ENCODE data around the gene TIMM10B.

The TIMM10B gene

DNA sequence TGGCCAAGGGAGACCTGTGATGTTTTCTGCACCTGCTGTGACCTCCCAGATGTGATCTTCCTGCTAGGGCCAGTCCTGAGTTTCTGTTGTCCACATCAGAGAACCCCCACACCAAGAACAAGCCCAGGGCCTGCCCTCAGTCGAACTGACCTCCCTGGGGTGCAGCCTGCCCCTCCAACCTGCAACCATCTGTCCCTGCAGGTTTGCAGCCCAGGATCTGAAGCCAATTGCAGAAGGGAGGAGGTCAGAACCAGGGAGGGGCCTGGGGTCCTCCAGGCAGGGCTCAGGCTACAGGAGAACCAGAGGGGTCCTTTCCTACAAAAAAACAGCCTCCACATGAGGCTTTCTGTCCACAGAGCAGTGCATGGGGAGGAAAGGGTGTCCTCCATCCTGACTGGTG lies 8.4 kb upstream of the TIMM10B start:
- DNase-seq (ENCODE audit: low read depth): no peak

DNA sequence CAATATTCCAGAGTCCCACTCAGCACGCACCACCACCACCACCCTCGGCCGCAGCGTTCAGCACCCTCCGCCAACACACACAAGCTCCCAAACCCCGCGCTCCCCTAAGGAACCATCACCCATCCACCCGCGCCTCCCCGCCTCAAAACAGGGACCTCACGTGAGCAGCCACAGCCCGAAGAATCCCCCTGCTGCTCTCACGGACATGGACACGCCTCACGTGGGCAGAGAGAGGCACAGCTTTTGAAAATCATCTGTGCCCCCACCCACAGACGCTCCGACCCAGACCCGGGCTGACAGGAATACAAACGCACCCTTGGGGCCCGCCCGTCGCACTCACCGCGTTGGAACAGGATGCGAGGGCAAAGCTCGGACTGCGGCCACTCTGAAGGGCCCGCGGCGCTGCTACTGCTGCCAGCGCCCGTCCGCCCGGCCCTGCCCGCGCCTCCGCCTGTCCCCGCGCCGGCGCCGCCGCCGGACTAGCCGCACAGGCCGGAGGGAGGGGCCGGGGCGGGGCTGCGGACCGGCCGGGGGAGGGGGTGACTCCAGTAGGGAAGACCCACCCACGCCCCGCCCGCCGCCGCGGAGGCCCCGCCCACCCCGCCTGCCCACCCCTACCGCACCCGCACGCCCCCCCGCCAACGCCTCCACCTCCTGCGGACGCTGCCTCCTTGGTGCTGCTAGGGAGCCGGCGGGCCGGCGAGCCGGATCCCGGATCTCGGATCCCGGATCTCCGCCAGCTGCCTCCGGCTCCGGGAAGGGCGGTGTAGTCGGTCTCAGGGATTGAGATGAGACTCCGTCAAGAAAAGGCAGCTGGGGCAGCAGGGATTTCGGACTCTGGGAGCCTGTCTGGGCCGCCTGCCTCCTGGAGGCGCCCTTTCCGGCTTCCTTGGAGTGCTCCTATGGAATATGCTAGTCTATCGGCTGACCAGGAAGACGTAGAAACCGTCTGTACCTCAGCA lies 7.6 kb upstream of the TIMM10B start, which contains the start of gene TRIM3:
Gene TRIM3, minus strand, starts transcription at position 491 of the 962 bp plus-strand sequence. CDS start 8,246 bp downstream, outside the sequence.
- DNase-seq (ENCODE audit: low read depth): peak; percentile 69

DNA sequence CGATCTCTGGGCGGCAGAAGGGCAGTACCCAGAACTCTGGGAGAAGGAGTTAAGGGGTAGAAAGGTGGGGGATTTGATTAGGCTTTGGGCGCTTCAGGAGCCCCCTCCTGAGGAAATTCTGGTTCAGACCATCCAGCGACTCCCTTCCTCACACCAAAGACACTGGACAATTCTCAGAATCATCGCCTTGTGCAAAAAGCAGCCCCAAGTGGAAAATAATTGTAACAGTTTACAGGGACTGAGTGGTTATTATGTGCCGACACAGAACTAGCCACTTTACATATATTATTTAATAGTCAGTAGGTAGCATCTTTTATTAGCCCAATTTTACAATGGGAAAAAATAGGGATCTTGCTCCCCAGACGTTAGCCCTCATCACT lies 6.9 kb upstream of the TIMM10B start:
- DNase-seq (ENCODE audit: low read depth): no peak

DNA sequence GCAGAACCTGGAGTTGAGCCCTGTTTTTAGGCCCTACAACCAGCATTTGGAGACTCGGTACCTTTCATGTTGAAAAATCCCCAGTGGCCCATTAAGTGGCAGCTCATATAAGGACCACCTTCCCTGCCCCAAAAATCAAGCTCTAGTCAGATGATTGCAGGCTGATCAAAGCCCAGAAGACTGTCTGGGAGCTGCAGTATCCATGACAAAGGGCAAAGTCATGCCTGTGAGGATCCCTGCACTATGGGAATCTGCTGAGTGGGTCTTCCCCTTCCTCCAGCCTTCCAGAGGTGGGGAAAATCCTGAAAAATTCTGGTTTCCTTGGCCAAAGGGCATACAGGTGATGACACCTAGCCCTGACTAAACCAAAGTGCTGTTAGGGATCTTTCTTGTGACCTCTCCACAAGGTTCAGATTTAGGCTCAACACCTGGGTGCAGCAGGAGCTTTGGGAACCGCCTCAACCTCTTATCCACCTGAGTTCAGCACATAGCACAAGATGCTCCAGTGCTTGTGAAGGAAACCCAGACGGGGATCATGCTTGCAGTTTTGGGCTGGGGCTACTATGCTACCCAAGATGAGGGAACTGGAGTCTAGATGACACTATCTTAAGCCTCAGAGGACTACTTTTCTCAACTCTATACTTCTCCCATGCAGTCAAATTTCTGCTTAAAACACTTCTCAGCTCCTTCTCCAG lies 6.3 kb upstream of the TIMM10B start:
- no peak for DNase-seq (ENCODE audit: low read depth)

DNA sequence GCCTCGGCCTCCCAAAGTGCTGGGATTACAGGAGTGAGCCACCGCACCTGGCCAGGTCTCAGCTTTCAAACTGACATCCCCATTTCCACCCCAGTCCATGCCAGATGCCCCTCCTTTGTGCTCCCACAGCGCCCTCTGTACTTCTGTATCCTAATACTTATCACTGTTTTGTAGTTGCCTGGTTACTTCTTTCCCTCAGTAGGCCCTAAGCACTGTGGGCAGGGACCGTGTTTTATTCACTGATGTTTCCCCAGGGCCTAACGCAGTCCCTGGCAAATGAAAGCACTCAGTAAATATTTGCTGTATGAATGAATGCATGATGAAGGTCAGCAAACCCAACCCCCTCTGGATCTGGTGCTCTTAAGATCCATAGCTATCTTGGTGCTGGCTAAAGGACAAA lies 5.4 kb upstream of the TIMM10B start:
- DNase-seq (ENCODE audit: low read depth): no peak

DNA sequence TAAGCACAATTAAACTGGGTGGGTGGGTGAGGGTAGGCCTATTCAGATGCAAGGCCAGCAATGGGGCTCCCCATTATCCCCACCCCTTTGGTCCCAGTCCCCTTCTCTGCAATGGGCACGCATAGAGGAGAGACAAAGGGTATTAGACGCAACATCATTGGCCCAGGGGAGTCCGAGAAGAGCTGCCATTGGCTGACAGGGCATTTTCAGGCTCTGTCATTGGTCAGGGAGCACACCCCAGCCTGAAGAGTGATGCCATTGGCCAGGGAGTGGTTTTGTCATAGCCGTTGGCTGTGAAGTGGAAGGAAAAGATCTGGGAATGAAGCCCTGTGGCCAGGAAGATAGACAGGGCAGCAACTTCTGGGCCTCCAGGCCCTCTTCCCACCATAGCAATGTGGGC lies 4.7 kb upstream of the TIMM10B start:
- no peak for DNase-seq (ENCODE audit: low read depth)

DNA sequence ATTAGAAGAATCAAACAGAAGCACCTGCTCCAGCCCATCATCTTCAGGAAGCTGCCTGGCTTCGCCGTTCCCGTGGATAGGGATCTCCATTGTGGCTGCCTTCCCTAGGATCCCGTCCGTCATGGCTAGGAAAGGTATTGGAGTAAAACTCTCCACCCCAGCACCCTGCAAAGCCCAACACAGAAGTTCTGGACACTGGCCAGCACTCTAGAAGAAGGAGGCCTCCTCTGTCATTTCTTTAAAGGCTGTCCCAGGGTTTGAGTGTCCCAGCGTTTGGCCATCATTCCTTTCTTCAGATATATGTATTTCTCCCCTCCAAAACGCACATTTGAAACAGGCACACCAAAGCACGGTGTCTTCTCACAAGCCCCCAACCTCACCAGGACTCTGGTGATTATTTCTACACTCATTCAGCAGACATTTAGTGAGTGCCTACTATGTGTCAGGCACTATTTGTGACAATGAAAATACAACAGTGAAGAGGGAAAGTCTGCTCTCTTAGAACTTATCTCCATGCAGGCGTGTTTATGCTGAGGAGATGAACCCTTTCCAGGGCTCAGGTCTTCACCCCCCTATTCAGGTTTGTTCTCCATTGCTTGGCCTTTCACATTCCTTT lies 894 bp upstream of the TIMM10B start:
- DNase-seq (ENCODE audit: low read depth): no peak

DNA sequence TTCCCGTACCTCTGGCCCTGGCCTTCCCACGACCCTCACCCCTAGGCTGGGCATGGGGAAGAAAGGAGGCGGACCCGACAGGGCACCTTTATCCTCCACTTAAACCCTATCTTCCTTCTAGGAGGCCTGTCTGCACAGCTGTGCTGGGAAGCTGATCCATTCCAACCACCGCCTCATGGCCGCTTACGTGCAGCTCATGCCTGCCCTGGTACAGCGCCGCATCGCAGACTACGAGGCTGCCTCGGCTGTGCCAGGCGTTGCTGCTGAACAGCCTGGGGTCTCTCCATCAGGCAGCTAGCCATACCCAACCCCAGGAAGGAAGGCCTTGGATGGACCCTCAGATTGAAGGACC lies 599 bp downstream of the TIMM10B start:
- DNase-seq (ENCODE audit: low read depth): no peak

DNA sequence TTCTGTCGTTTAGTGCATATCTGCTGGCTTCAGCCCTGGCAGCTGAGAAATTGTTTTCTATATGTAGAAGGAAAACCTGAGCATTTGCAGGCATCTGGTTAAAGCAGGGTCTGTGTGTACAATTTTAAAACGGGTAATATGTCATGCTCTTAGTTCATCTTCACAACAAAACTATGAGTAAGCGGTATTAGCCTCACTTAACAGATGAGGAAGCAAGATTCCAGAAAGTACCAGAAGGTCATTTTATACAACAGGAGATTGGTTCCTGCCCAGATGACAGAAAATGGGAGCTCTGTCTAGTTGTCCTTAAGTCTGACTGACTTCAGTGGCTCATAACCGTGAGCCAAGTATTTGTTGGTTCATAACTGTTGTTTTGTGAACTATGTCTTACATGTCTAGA lies 1.1 kb downstream of the TIMM10B start:
- DNase-seq (ENCODE audit: low read depth): no peak

DNA sequence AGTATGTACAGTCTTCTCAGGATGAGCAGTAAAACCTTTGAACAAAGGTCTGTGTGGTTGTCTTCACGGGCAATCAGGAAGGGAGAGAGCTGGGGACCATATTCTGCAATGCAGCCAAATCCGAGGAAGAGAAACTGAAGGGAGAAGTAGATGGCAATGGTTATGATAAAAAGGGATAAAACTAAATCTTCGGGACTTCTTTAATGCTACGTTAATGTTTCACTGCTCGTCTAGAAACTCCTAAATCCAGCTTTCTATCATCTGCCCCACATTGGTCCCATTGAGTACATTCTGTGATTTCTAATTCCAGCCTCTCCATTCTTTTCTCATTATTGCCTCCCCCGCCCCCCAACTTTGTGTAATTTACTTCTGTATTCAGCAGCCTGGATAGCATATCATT lies 1.7 kb downstream of the TIMM10B start:
- DNase-seq (ENCODE audit: low read depth): no peak

DNA sequence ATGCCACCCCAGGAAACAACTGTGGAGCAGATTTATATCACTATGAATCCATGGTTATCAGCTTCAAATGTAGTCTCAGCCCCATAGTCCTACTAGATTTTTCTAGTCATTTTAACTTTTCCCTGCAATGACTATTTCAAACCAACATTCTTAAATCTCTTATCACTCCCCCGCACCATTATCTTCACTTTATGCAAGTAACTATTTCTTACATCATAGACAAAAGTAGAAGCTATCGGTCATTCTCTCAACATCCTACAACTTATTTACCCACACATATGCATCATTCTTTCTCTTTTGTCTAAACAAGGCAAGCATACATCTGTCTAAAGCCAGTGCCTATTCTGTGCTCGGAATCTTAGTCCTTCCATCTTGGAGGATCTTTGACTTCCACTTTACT lies 4.4 kb downstream of the TIMM10B start:
- no peak for DNase-seq (ENCODE audit: low read depth)

DNA sequence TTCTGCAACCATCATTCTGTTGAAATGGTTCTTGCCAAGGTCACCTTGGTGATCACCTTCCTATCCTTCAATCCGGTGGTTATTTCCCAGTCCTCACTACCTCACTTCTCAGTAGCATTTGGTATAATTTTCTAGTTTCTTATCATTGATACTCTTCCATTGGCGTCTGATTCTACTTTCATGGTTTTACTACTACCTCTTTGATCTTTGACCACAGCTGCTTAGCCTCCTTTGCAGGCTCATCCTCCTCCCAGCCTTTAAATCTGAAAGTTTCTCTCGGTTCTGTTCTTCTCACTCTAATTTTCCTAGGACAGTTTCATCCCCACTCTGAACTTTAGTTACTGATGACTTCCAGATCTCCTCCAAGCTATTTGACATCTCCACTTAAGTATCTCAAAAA lies 5.0 kb downstream of the TIMM10B start:
- no peak for DNase-seq (ENCODE audit: low read depth)

DNA sequence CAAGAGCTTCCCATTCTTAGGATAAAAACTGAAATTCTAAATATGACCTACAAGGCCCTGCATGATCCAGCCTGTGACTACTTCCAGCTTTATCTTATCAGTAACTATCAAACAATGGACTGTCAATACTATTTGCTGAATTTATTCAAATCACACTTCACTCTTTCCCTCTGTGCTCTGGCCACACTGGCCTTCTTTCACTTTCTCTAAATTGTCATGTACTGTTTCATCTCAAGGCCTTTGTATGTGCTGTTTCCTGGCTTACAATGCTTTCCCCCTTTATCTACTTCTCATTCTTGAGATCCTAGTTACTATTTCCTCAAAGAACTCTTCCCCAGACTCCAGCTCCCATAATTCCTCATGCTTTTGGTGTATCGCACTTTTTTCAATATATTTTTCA lies 5.6 kb downstream of the TIMM10B start:
- no peak for DNase-seq (ENCODE audit: low read depth)

DNA sequence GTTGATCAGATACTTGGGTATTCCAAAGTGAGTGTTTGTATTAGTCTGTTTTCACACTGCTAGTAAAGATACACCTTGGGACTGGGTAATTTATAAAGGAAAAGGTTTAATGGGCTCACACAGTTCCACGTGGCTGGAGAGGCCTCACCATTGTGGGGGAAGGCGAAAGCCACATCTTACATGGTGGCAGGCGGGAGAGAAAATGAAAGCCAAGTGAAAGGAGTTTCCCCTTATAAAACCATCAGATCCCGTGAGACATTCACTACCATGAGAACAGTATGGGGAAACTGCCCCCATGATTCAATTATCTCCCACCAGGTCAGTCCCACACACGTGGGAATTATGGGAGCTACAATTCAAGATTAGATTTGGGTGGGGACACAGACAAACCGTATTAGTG lies 7.0 kb downstream of the TIMM10B start:
- no peak for DNase-seq (ENCODE audit: low read depth)

DNA sequence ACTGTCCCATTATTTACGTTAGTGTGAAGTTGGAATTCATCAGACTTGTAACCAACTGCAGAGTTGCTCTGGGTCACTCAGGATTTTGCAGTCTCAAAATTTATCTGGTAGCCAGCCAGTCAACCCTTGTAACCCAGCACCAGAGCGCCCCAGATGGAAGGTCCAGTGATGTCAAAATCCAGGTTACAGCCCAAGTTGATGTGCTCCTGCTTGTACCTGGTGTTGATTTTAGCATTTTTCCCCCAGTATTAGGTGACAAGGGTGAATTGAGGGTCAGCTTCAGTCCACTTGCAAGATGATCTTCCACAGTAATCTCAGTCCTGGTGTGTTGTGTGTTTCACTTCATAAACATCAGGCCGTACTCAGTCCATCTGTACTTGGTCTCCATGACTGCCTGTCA lies 7.5 kb downstream of the TIMM10B start:
- no peak for DNase-seq (ENCODE audit: low read depth)

DNA sequence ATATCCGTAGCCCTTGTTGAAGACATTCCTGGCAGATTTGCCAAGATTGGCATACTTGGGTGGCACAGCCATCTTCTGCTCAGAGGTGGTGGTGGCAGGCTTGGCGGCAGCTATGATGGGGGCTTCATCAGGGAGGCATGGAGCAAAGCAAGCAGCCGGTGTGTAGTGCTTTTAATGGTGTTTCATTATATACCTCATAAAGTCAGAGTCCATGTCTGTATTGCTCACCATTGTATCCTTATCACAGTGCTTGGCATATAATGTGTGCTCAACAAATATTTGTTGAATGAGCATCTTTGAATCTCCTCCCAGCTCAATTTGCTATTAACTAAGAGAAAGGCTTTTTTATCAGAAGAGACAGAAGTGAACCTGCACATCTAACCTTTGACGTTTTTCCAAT lies 8.0 kb downstream of the TIMM10B start:
- DNase-seq (ENCODE audit: low read depth): no peak

DNA sequence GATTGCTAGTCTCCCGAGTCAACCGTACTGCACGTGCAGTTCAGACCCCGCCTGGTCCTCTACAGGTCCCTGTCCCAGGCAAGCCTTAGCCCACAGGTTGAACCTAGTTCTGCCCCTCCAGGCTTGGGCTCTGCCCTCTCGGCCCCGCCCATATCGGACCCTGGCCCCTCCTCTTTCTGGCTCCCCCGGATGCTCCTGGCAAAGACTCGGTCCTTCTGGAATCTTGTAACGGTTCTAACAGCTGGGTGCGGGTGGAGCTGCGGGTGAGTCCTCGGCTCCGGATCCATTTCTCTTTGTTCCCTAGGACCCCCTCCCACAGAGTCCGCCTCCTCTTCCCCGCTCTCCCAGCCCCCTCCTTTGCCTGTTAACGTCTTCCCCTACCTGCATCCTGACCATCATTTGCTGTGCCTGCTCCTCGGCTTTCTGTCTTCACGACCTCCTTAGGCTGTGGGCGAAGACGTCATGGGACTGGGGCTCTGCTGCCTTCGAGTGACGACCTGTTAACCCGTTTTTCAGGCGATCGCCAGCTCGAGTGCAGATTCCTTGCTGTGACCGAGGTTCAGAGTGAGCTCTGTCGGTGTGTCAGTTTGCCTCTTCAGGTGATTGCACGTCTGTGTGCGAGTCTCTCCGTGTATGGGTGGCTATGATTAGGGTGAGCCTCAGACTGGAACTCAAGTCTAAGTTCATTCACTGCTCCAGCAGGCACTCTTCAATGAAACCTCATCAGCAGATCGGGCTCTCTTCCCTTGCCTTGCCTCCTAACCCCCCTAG lies 16.0 kb downstream of the TIMM10B start, which contains the start of gene DNHD1:
Gene DNHD1, plus strand, starts transcription at position 212 of the 771 bp plus-strand sequence. CDS start 936 bp downstream, outside the sequence.
- no peak for DNase-seq (ENCODE audit: low read depth)

DNA sequence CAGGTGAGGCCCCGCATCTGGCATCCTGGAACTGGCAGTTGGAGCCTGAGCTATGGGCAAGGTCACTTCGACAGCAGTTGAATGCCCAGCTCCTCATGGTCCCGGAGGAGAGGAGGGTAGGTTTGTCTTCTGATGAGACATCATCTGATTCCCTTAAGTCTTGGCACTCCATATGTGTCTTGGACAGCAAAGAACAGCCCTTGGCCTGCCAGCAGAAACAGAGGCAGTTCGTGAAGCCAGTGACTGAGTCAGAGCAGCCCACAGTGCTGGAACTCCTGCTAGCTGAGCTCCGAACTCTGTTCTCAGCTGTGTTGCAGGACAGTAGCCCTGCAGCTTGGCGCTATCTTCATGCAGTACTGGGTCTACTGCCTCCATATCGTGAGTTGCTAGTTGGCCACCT lies 16.8 kb downstream of the TIMM10B start:
- no peak for DNase-seq (ENCODE audit: low read depth)

DNA sequence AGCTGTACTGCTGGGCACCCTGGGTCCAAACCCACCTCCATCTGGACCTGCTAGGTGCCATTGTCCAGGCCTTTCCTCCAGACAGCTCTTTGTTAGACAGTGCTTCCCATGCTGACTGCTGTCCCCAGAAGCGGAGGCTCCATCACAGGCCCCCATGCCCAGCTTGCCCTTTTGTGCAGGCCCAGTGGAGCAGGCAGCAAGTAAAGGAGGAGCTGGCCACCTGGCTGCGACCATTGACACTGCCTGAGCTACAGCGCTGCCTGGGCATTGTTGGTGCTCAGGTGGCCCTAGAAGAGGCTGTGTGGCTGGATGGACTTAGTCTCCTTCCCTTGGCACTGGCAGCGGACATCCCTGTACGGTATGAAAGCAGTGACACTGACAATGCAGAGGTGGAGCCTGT lies 17.2 kb downstream of the TIMM10B start:
- no peak for DNase-seq (ENCODE audit: low read depth)

DNA sequence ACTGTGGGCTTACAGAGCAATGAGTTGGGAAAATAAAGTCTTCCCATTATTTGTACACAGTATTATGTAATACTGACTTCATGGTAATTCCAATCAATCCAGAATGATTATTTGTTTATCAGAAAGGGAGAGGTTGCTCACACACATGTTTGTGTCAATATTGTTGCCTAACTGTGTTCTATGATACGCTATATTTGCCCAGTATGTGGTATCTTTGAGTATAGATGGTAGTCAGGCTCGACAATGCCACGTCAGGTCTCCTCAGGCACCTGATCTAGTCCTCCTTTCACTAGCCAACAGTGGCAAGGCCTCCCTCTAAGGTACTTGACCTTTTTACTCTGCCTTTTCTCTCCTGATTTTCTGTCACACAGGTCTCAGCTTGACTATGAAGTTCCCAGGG lies 21.1 kb downstream of the TIMM10B start:
- DNase-seq (ENCODE audit: low read depth): no peak

DNA sequence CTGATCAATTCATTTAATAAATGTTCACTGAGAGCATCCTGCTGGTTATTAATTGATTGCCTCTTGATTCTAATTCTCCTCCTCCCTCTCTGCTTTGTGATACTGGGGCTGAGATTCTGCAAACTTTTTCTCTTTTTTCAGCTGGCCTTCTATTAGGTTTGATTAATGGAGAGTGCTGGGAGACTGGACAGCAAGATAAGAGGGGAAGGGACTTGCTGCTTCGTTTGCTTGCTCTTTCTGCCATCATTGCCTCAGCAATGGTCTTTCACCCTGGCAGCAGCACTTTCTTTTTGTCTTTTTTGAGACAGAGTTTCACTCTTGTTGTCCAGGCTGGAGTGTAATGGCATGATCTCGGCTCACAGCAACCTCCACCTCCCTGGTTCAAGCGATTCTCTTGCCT lies 22.9 kb downstream of the TIMM10B start:
- DNase-seq (ENCODE audit: low read depth): no peak

DNA sequence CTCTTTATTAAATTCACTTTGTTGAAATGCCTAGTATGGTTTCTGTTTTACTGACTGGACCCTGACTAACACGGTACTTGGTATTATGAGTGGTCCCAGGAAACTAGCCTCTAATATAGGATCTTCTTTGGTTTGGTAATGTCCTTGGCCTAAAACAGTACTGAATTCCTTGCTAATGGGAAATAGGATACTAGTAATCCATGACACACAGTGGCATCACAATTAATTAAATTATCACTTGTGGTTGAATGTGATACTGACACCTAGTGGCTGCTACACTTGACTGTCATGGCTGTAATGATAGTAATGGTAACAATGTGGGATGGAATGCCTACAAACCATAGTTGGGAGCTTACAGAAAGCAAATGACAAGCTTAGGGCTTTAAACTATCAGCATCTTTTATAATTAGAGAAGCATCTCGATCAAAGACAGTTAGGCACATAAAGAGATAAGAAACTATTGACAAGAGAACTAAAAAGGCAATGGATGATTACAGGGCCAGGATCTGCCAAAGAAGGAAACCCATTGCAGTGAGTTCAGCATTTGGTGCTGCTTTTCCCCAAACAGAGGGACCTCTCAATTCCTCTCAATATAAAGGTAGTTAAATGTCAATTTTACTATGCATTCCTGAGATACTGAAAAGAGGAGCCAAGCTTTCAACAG lies 24.4 kb downstream of the TIMM10B start:
- DNase-seq (ENCODE audit: low read depth): no peak

Measured in stimulated activated CD8-positive, alpha-beta memory T cell treated with anti-CD3 and anti-CD28 coated beads, Interleukin-12 subunit alpha, Interleukin-12 subunit beta, amount 100 ng/mL, for 4 hours (primary cell).